NOMO-1 (cell line): Measurements from ENCODE around the gene CNOT3.
"Not testable (repeated sequence)": the region's sequence is repeated elsewhere in the genome, so short reads cannot be mapped to it uniquely, and the experiment has no call there.

Source experiments
- DNase-seq, 2 experiments: peaks; one replicate each; lab custom pipeline; 2025; ENCODE audit not compliant: unreplicated experiment in 2 of 2; lab: John Stamatoyannopoulos, UW

CNOT3 gene

GRCh38 chr19:54137699-54138488 lies at the start of gene CNOT3:
Gene CNOT3 (plus strand): TSS chr19:54137762. CDS start chr19:54142979, 5,217 bp downstream.
- no peak for DNase-seq

GRCh38 chr19:54094426-54095000 lies 43.0 kb upstream of the CNOT3 start:
- no peak for DNase-seq

DNA sequence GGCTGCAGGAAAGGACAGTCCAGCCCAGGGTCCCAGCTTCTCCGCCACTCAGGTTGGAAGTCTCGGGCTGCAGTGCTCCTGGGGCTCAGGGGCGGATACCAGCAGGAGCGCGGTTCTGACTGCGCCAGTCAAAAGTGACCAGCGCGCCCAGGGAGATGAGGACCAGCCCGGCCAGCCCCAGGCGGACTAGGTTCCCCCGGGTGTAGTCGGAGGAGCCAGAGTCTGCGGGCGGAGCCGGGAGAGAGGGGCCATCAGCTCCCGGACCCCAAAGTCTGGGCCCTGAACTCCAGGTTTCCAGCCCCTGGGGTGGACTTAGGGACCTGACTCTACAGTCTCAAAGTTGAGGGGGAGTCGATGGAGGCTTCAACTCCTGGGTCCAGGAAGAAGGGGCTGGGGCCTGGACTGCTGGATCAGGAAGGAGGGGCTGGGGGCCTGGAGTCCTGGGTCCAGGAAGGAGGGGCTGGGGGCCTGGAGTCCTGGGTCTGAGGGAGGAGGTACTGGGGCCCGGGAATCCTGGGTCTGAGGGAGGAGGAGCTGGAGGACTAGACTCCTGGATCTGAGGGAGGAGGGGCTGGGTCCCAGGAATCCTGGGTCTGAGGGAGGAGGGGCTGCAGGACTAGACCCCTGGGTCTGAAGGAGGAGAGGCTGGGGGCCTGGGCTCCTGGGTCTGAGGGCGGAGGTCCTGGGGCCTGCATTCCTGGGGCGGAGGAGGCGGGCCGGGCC lies 42.3 kb upstream of the CNOT3 start:
- DNase-seq: no peak

GRCh38 chr19:54095859-54096616 lies 41.5 kb upstream of the CNOT3 start:
- DNase-seq: peak; percentile 42 to 43

DNA sequence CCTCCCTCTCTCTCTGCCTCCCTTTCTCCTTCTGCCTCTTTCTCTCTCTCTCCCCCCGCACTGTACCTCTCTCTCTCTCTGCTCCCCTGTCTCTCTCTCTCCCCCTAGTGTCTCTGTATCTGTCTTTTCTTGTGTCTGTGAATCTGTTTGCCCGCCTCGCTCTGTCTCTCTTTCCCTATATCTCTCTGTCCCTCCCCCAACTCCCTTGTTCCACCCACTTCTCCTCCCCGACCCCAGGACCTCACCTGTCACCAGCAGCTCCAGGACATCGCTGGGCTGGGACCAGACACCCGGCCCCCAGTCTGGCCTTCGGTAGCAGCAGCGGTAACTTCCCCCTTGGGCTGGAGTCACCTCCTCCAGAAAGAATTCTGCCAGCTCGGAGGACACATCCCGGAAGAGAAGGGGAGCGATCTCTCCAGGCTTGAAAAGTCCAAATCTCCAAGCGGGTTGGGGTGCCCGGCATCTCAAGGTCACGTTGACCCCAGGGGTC lies 40.9 kb upstream of the CNOT3 start:
- peak; percentile 30 to 47 for DNase-seq

GRCh38 chr19:54099190-54099902 lies 38.2 kb upstream of the CNOT3 start:
- no peak for DNase-seq

DNA sequence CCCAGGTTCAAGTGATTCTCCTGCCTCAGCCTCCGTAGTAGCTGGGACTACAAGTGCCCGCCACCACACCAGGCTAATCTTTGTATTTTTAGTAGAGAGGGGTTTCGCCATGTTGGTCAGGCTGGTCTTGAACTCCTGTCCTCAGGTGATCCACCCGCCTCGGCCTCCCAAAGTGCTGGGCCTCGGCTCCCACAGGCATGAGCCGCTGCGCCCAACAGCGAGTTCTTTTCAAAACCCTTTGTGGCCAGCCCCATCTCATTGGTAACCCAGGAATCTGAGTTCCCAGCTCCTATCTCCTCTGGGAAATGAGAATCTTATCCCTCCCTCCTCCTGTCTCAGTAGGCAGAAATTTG lies 37.7 kb upstream of the CNOT3 start:
- DNase-seq: not testable (repeated sequence)

- DNase-seq: peak; percentile 14 to 19
Measured at GRCh38 chr19:54100561-54100960, 37.0 kb upstream of the CNOT3 start, which contains the start of gene OSCAR. Gene OSCAR (minus strand): TSS chr19:54100803. CDS start chr19:54100792, 11 bp downstream.

DNA sequence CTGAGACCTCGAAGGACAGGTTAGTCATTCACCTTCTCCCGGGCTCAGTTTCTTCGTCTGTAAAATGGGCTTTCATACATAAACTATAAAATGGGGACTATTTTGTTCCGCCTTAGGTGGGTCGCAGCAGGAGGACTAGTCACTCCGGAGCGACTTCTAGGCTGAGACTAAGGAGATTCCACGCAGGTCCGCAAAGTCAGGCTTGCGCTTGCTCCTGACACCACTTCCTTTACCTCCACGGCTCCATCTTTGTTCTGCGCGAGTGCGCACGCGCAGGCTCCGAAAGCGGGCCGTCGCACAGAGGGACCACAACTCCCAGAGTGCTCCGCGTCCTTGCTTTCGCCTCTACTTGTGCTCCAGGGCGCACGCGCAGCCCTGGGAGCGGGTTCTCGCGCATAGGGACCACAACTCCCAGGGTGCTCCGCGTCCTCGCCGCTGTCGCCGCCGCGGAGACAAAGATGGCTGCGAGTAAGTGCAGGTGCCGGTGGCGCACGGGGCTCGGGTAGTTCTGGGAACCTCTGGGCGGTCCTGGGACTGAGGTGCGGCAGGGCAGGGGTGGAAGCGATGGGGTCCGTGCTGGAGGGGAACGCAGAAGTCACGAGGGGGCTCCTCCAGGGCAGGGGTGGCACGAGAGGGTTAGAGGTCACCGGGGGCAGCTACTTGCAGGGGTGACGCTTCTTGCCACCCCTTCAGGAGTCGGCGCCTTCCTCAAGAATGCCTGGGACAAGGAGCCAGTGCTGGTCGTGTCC lies 35.0 kb upstream of the CNOT3 start, which contains the start of gene NDUFA3:
Gene NDUFA3 (plus strand): TSS at position 435 of the 749 bp plus-strand sequence. CDS start 24 bp downstream, at position 459.
- peak; percentile 97 for DNase-seq

DNA sequence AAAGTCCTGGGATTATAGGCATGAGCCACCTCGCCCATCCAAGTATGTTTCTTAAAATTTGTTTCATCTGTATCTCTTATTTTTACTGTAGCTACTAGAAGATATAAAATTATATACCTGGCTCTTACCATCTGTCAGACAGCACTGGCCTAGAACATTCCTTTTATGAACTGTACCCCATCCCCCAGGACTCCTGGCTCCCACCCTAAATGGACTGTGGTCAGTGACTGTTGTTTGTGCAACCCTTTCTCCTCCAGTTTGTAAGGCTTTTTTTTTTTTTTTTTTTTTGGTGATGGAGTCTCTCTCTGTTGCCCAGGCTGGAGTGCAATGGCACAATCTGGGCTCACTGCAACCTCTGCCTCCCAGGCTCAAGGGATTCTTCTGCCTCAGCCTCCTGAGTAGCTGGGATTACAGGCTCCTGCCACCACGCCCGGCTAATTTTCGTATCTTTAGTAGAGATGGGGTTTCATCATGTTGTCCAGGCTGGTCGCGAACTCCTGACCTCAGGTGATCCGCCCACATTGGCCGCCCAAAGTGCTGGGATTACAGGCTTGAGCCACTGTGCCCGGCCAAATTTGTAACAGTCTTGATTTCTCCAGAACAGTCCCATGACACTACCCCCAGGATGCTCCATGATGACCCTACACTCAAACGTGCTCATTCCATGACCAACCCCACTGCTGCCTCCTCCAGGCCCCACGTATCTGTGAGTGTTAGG lies 32.4 kb upstream of the CNOT3 start:
- DNase-seq: no peak

DNA sequence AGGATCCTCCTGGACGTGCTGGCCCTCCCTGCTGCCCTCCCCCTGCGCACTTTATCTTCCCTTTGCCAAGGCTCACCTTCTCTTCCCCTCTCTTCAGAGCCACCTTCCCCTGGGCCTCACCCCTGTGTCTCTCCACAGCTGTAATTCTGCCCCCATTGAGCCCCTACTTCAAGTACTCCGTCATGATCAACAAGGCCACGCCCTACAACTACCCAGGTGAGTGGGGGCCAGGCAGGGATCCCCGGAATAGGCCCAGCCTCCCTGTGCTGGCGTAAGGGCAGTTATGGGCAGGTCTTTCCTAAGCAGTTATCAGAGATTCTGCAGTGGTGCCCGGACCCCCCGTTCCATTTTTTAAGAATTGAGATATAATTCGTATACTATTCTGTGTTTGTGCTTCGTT lies 31.8 kb upstream of the CNOT3 start:
- no peak for DNase-seq

DNA sequence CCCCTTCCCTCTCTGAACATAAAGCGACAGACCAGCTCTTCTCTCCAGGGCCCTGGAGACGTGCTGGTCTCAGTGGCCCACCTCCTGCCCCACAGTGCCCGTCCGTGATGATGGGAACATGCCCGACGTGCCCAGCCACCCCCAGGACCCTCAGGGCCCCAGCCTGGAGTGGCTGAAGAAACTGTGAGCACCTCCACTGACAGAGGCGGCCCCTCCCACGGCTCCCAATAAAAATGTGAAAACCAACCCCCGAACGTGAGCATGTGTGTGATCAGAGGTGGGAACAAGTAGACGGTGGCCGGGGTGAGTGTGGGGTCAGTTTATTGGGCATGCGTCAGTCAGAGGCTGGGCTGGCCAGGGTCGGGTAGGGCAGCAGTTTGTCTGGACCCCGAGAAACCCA lies 30.8 kb upstream of the CNOT3 start:
- no peak for DNase-seq

- DNase-seq: no peak
Measured at GRCh38 chr19:54107876-54108490, 29.6 kb upstream of the CNOT3 start.

- DNase-seq: no peak
Measured at GRCh38 chr19:54108496-54108895, 29.1 kb upstream of the CNOT3 start.

DNA sequence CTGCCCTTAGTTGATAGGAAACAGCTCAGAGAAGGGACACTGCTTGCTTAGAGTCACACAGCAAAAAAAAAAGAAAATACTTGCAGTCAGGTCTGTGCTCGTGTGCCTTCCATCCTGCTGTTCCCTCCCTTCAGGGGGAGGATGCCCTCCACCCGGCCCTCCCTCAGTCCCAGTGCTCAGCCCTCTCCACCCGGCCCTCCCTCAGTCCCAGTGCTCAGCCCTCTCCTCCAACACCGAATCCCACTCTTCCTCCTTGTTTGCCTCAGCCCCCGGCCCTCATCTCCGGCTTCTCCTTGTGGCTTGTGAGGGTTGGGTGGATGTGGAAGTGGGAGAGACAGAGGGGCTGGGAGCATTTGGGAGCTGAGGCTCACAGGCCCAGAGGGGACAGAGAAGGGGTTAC lies 27.9 kb upstream of the CNOT3 start:
- DNase-seq: no peak

GRCh38 chr19:54114340-54115108 lies 23.0 kb upstream of the CNOT3 start:
- peak; percentile 60 to 61 for DNase-seq
